Vagina (tissue), 2 donors: Measurements from ENCODE around the gene TPH2.

Experiments used
- CTCF ChIP-seq, 3 experiments: fragments of 450-650 bp in 2 of 3; fragments of 200-600 bp in 1 of 3; sonication (generic) in 1 of 3; IDR thresholded peaks; one replicate each; pipeline ENCODE4 v1.5.1; 2017 to 2019; ENCODE audit warnings: antibody characterized with exemption in 3 of 3, mild to moderate bottlenecking in 2 of 3, moderate library complexity in 2 of 3
- POLR2AphosphoS5 ChIP-seq, 2 donors: sonication (generic); formaldehyde crosslinking; IDR thresholded peaks; one replicate each; pipeline ENCODE4 v1.9.0; 2017; ENCODE audit warnings: antibody characterized with exemption in 2 of 2, mild to moderate bottlenecking in 2 of 2, low read depth in 1 of 2; ENCODE audit not compliant: insufficient read depth in 1 of 2

- no peak for TF ChIP-seq CTCF (IDR thresholded peaks at IDR 0.05)
- TF ChIP-seq POLR2AphosphoS5 (IDR thresholded peaks at IDR 0.05; ENCODE audit: insufficient read depth in 1 of 2, low read depth in 1 of 2): no peak
Measured at GRCh38 chr12:71994715-71995114, 56.1 kb downstream of the TPH2 start.
